Muscle of leg (tissue), 11 donors: ENCODE results near the gene NAPG. TPM values are rescaled to one million over a fixed set of nuclear protein-coding genes. Genes with fewer than 3 reads are reported as not detected.

ENCODE experiments used
- DNase-seq: peaks from one replicate; pipeline ENCODE4 v3.0.0; 2013
- H3K27ac ChIP-seq: one replicate; pipeline ENCODE4 v1.5.1; 2013; ENCODE audit warnings: mild to moderate bottlenecking, low read length, control low read depth
- H3K27me3 ChIP-seq: one replicate; pipeline ENCODE4 v1.6.1; 2013; ENCODE audit warnings: low read length; ENCODE audit not compliant: control insufficient read depth, insufficient read depth
- H3K36me3 ChIP-seq: one replicate; pipeline ENCODE4 v1.6.1; 2013; ENCODE audit warnings: low read length; ENCODE audit not compliant: control insufficient read depth, insufficient read depth
- H3K4me1 ChIP-seq: one replicate; pipeline ENCODE4 v1.6.1; 2013; ENCODE audit warnings: low read length; ENCODE audit not compliant: control insufficient read depth, insufficient read depth
- H3K4me3 ChIP-seq: one replicate; pipeline ENCODE4 v1.5.1; 2013; ENCODE audit warnings: low read length, control low read depth
- H3K9me3 ChIP-seq: replicated peaks from 2 replicates; pipeline ENCODE4 v1.6.1; 2013; ENCODE audit warnings: low read depth, low read length; ENCODE audit not compliant: control insufficient read depth
- whole genome bisulfite sequencing: methylation state at CpG from one replicate; pipeline ENCODE4 v1.1.5; 2013; ENCODE audit warnings: missing lambda C conversion rate; ENCODE audit not compliant: insufficient coverage; 5-methylcytosine and 5-hydroxymethylcytosine counted together
- polyA plus RNA-seq, 8 donors: library from polyadenylated mRNA; unstranded; fragments of 120-200 nt; gene quantifications; one replicate each; pipeline versions ENCODE4 v1.2.1 to v1.2.3, GENCODE V29; 2013; ENCODE audit warnings: inconsistent platforms in 1 of 8, low replicate concordance in 1 of 8; ENCODE audit not compliant: insufficient read length in 8 of 8, insufficient read depth in 1 of 8
- total RNA-seq: library from RNA; stranded (reverse); fragments of 120-200 nt; gene quantifications from one replicate; pipeline ENCODE4 v1.2.4, GENCODE V29; 2013

Gene NAPG
- total and polyA plus RNA-seq, 9 donors: 11.6 to 22.6 (median 15.8) TPM

DNA sequence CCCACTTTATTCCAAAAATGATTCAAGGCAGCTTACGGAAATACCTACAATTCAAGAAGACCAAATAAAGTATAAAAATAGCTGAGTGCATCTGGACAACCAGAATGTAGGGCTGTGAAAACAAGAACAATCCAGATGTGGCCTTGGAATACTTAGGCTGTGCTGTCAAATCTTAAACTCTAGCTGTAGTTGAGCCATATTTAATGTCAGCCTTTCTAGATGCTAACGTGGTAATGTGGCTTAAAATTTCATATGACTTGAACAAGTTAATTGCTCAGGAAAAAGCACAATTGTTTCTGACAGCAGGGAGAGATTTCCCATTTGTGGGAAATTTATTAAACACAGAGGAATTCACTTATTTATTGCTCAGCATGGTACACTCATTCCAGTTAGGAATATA is 14.6 kb upstream of the NAPG start:
- no peak overlapping the region for H3K27ac ChIP-seq
- DNase-seq: no peak
- peaks cover 6% of the 10 kb centered on the region for H3K4me1 ChIP-seq
- peaks cover 19% of the 10 kb centered on the region for H3K9me3 ChIP-seq
- no CpG with 5 or more reads among the region's 2 CpGs for WGBS
- H3K27me3 ChIP-seq: no peaks in the 10 kb centered on the region
- H3K4me3 ChIP-seq: no peak overlapping the region
- no peaks in the 10 kb centered on the region for H3K36me3 ChIP-seq

DNA sequence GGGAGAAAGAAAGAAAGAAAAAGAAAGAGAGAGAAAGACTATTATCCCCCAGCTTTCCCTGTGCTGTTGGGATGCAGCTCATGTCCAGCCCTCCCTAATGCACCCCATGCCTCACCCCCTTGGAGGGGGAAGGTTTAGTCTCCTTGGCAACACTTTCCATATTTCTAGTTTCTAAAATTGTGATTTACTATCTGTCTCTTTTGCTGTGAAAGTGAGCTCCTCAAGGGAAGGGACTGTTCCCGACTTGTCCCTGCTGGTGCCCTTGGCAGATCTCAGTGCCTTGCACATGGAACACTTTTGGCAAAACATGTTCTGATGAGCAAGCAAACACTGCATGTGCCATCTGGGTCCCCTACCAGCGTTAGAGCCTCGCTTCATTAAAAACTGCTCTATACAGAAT is 11.7 kb upstream of the NAPG start:
- H3K4me1 ChIP-seq: peaks cover 9% of the 10 kb centered on the region
- peaks cover 4% of the 10 kb centered on the region for H3K9me3 ChIP-seq
- H3K36me3 ChIP-seq: no peaks in the 10 kb centered on the region
- no peak overlapping the region for H3K27ac ChIP-seq
- peaks cover 2% of the 10 kb centered on the region for H3K27me3 ChIP-seq
- no peak for DNase-seq
- WGBS: 38% methylated on average over 3 of the region's 3 CpGs
- no peak overlapping the region for H3K4me3 ChIP-seq

DNA sequence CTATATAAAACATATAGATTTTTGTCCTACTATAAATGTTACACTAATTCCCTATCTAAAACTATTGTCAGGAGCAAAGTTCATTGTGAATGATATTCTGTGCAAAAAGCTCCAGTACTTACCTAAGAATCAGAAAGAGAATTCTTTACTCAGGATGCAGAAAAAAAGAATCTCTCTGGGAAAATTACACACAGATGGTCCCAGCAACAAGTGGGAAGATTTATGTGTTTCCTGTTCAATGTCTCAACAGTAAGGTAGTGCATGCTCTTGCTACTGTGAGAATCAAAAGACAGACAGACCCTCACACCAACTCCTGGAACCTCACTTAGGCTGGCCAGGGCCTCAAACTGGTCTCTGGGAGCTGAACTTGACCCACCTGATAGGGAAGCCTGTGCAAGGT is 11.2 kb upstream of the NAPG start:
- no peak for DNase-seq
- H3K27me3 ChIP-seq: peaks cover 2% of the 10 kb centered on the region
- H3K9me3 ChIP-seq: peaks cover 2% of the 10 kb centered on the region
- H3K4me1 ChIP-seq: peaks cover 12% of the 10 kb centered on the region
- no peak overlapping the region for H3K4me3 ChIP-seq
- H3K27ac ChIP-seq: no peak overlapping the region
- H3K36me3 ChIP-seq: no peaks in the 10 kb centered on the region

DNA sequence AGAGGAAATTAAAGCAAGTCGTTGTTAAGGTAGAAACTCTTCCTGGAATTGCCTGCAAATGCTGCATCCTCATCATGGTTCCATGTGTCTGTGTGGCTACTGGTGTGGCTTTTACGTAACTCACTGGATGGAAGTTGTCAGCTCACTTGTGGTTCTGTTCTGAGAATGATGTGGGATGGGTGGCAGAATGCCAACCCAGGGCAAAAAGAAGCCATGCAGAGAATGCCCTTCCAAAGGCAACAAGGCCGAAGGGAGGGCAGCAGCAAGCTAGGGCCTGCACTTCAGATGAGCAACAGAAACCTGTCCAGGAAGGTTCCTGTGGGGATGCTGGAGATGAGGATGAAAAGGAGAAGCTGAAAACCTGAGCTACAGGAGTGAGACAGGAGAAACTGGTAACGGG is 10.4 kb upstream of the NAPG start:
- Histone ChIP-seq H3K4me3 (no peak overlapping the region), H3K36me3 (no peaks in the 10 kb centered on the region), H3K27ac (no peak overlapping the region), H3K4me1 (peaks cover 12% of the 10 kb centered on the region), H3K9me3 (peaks cover 2% of the 10 kb centered on the region), H3K27me3 (peaks cover 2% of the 10 kb centered on the region)
- DNase-seq: no peak
- 50% methylated on average over 4 of the region's 4 CpGs for WGBS

DNA sequence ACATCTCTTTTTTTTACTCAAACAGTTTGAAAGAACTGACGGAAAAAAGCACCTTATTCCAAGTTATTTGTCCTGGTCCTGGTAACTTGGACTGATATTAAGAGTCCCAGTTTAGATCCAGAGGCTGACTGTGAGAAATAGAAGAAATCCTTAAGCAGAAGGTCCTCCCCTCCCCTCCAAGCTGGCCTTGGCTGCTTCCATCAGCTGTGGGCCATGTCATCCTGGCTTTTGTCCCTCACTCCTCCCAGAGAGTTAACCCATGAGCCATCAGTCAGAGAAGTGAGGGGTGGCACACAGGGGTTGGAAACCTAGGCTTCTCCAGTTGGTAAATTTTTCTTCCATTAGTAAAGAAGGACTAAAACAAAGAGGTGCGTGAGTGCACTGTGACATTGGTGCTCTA is 9.7 kb upstream of the NAPG start:
- Histone ChIP-seq H3K4me1 (peaks cover 12% of the 10 kb centered on the region), H3K36me3 (no peaks in the 10 kb centered on the region), H3K27me3 (peaks cover 2% of the 10 kb centered on the region), H3K9me3 (peaks cover 2% of the 10 kb centered on the region), H3K27ac (no peak overlapping the region), H3K4me3 (no peak overlapping the region)
- DNase-seq: no peak
- WGBS: 90% methylated on average over 1 of the region's 2 CpGs

DNA sequence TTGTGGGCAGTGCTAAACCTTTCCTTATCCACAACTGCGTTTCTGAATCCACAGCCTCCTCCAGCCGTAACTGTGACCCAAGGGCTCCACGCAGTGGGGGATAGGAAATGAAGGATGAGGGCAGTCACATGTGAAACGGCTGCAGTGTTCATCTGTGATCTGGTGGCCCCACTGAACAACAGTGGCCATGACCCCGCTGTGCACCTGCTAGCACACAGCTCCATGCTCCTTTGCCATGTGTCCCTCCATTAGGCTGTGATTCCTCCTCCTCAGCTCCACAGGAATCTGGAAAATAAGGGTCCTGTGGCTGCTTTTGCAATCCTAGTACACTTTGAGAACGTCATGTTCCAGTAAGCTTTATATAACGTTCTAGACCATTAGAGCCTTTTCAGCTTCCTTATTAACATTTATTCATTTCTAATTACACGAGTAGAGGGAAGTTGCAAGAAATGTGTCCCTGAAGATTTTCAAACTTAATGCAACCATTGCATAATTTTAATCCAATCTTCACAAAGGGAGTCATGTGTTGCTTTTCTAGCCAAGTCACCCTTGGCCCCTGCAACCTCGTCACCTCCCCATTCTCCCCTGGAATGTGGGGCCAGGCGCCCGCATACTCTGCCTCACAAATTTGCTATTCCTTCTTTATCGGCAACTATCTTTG is 7.1 kb upstream of the NAPG start:
- Histone ChIP-seq H3K27me3 (peaks cover 4% of the 10 kb centered on the region), H3K27ac (no peak overlapping the region), H3K4me3 (no peak overlapping the region), H3K4me1 (peaks cover 12% of the 10 kb centered on the region), H3K9me3 (peaks cover 2% of the 10 kb centered on the region), H3K36me3 (no peaks in the 10 kb centered on the region)
- 54% methylated on average over 8 of the region's 12 CpGs for WGBS
- peak; percentile 87 for DNase-seq

DNA sequence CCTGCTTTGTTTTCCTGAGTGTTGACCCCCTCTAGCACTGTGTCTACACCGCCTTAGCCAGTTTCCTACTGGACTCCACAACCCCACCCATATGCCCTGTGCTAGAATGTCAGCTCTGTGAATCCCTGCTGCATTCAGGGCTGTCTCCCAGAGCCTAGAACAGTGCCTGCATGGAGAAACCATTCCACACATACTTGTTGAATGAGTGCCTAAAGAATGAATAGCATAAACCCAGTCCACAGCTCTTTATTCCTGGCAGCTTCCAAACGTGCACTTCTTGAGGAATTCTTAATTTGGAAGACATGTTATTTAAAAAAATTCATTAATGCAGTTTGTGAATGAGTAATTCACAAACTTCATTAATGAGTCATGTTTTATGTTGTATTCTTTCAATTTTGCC is 6.5 kb upstream of the NAPG start:
- no peak for DNase-seq
- WGBS: 89% methylated on average over 1 of the region's 2 CpGs
- Histone ChIP-seq H3K27me3 (peaks cover 4% of the 10 kb centered on the region), H3K4me3 (no peak overlapping the region), H3K9me3 (peaks cover 2% of the 10 kb centered on the region), H3K36me3 (no peaks in the 10 kb centered on the region), H3K4me1 (peaks cover 8% of the 10 kb centered on the region), H3K27ac (no peak overlapping the region)

DNA sequence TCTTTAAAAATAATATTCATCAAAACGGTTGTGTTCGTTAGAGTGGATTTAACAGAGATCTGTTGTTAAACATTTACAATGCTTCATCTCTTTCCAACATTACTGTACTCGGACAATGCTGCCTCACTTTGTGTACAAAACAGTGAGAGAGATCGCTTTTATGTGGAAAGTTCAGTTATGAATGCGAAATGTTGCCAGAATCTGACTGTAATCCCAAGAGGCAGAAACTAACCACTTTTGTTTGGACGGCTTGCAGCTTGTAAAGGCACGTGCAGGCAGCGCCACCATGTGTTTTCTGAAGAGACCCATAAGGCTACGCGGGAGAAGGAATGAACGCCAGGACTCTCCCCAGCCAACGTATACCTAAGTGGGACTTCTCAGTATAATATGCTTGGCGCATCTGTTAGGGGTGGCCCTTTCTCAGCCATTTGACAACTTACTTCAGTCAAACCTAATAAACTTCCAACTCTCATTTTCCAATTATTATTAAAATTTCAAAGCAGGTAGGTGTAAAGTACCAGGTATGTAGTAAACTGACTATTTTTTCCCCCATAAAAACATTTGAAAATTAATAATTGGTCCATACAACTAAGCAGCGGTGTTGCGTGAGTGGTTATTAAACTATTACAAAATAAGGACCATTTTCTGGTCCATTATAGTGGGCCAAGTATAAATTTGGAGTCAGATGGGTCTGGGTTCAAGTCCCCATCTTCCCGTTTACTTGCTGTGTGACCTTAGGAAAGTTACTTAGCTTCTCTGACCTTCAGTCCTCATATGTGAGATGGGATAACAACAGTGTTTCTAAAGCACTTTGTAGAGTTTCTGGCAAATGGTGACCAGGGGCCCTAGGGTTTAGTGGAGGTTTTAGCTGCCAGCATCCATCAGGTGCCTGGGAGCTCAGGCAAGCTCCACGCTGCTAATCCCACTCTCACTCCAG is 5.6 kb upstream of the NAPG start:
- no peaks in the 10 kb centered on the region for H3K36me3 ChIP-seq
- H3K4me1 ChIP-seq: peaks cover 11% of the 10 kb centered on the region
- no peak overlapping the region for H3K4me3 ChIP-seq
- H3K27ac ChIP-seq: no peak overlapping the region
- peak; percentile 98 for DNase-seq
- peaks cover 2% of the 10 kb centered on the region for H3K9me3 ChIP-seq
- 15% methylated on average over 6 of the region's 17 CpGs for WGBS
- H3K27me3 ChIP-seq: peaks cover 4% of the 10 kb centered on the region

DNA sequence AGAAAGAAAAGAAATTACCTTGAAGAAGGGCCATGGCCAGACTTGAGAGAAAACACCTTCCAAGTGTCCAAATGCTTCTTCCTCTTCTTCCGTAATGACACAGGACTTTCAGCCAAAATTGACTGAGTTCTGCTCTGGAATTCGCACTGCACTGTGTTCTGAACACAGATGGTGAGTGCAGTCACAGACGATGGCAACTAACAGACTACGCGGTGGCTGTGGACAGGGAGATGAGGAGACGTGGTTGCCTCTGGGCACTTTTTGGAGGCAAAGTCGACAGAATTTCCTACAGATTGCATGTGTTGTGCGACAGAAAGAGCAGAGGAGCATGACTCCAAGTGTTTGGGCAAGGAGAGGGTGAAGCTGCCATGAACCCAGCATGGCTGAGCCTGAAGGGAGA is 4.3 kb upstream of the NAPG start:
- peaks cover 4% of the 10 kb centered on the region for H3K27me3 ChIP-seq
- no peak overlapping the region for H3K4me3 ChIP-seq
- DNase-seq: no peak
- H3K4me1 ChIP-seq: peaks cover 8% of the 10 kb centered on the region
- peaks cover 2% of the 10 kb centered on the region for H3K9me3 ChIP-seq
- no peaks in the 10 kb centered on the region for H3K36me3 ChIP-seq
- WGBS: 79% methylated on average over 8 of the region's 8 CpGs
- no peak overlapping the region for H3K27ac ChIP-seq

DNA sequence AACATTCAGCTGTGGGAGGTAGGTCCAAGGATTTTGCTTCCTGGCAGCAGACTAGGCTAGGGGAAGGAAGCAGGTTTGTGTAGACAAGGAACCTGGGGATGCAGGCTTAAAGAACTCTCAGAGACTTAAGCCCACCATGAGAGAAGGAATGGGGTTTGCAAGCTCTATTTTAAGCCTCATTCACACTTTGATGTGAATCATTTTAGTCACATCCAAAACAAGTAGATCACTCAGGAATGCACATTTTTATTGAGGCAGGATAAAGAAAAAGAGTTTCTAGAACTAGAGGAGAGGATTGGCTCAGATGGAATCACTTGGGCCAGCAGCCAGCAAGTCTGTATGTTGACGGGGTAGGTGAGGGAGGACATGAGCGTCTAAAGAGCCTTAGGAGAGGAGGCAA is 3.3 kb upstream of the NAPG start:
- no peak overlapping the region for H3K4me3 ChIP-seq
- 35% methylated on average over 2 of the region's 2 CpGs for WGBS
- no peaks in the 10 kb centered on the region for H3K36me3 ChIP-seq
- peaks cover 10% of the 10 kb centered on the region for H3K4me1 ChIP-seq
- H3K9me3 ChIP-seq: no peaks in the 10 kb centered on the region
- peaks cover 2% of the 10 kb centered on the region for H3K27me3 ChIP-seq
- H3K27ac ChIP-seq: no peak overlapping the region
- no peak for DNase-seq
